Measurements from ENCODE around the gene SUPT6H.

The SUPT6H gene

GRCh38 chr17:28613931-28614381 is 48.0 kb upstream of the SUPT6H start, which contains the start of gene RSKR:
Gene RSKR, minus strand, starts transcription at chr17:28614185. Its CDS starts 24 bp downstream, at chr17:28614161.
- Histone ChIP-seq H3K14ac (ENCODE audit: low read length in 2 of 2) (no peak within 1 kb of the TSS), H2BK120ac (ENCODE audit: low read depth, low read length) (no peak within 1 kb of the TSS), H3K18ac (ENCODE audit: low read depth in 1 of 2, low read length in 2 of 2) (no peak within 1 kb of the TSS), H4K8ac (ENCODE audit: low read length) (no peak within 1 kb of the TSS), H3K79me1 (replicated peaks; ENCODE audit: low read length, poor library complexity, severe bottlenecking) (peaks cover 5% of the 10 kb centered on the region), H3K23ac (ENCODE audit: low read length in 2 of 2) (no peak within 1 kb of the TSS), H3K27me3 (ENCODE audit: control insufficient read depth in 1 of 2, insufficient read depth in 1 of 2, low read length in 2 of 2) (no peaks in the 10 kb centered on the region), H3K4me2 (ENCODE audit: low read length, poor library complexity, severe bottlenecking) (no peak within 1 kb of the TSS), H3K4me3 (ENCODE audit: insufficient read depth in 1 of 2, low read depth in 1 of 2, low read length in 2 of 2) (no peak within 1 kb of the TSS), H2BK5ac (ENCODE audit: low read depth, low read length, poor library complexity, severe bottlenecking) (no peak within 1 kb of the TSS), H3K4ac (ENCODE audit: low read depth in 1 of 2, low read length in 2 of 2) (no peak within 1 kb of the TSS), H3K9ac (ENCODE audit: low read length) (no peak within 1 kb of the TSS), H3K9me3 (ENCODE audit: control insufficient read depth, low read length) (no peaks in the 10 kb centered on the region), H3K36me3 (ENCODE audit: control insufficient read depth in 1 of 2, insufficient read depth in 2 of 2, low read depth in 1 of 2, low read length in 2 of 2) (peaks cover 63 to 93% of the 10 kb centered on the region in 2 experiments), H2BK15ac (ENCODE audit: low read depth, poor library complexity, severe bottlenecking) (no peak within 1 kb of the TSS), H3K27ac (ENCODE audit: low read length, poor library complexity, severe bottlenecking) (no peak within 1 kb of the TSS), H4K91ac (ENCODE audit: low read length) (no peak within 1 kb of the TSS), H2AK5ac (ENCODE audit: low read length, severe bottlenecking) (no peak within 1 kb of the TSS), H3K4me1 (ENCODE audit: control insufficient read depth, insufficient read depth, low read depth, low read length) (no peaks in the 10 kb centered on the region), H2BK12ac (ENCODE audit: low read length in 2 of 2) (no peak within 1 kb of the TSS), H2AFZ (ENCODE audit: low read depth, low read length) (no peak within 1 kb of the TSS)
- no peak for DNase-seq
- 84% methylated on average over 5 of the region's 5 CpGs for WGBS

- Histone ChIP-seq H4K91ac (ENCODE audit: low read length) (no peak overlapping the region), H3K4me1 (ENCODE audit: control insufficient read depth, insufficient read depth, low read depth, low read length) (no peaks in the 10 kb centered on the region), H3K4me2 (ENCODE audit: low read length, poor library complexity, severe bottlenecking) (no peak overlapping the region), H4K8ac (ENCODE audit: low read length) (no peak overlapping the region), H3K14ac (ENCODE audit: low read length in 2 of 2) (no peak overlapping the region), H3K9me3 (ENCODE audit: control insufficient read depth, low read length) (no peaks in the 10 kb centered on the region), H3K36me3 (ENCODE audit: control insufficient read depth in 1 of 2, insufficient read depth in 2 of 2, low read depth in 1 of 2, low read length in 2 of 2) (peaks cover 69 to 99% of the 10 kb centered on the region in 2 experiments), H3K23ac (ENCODE audit: low read length in 2 of 2) (no peak overlapping the region), H3K4ac (ENCODE audit: low read depth in 1 of 2, low read length in 2 of 2) (no peak overlapping the region), H2AFZ (ENCODE audit: low read depth, low read length) (no peak overlapping the region), H2AK5ac (ENCODE audit: low read length, severe bottlenecking) (no peak overlapping the region), H3K27me3 (ENCODE audit: control insufficient read depth in 1 of 2, insufficient read depth in 1 of 2, low read length in 2 of 2) (no peaks in the 10 kb centered on the region), H2BK120ac (ENCODE audit: low read depth, low read length) (no peak overlapping the region), H2BK15ac (ENCODE audit: low read depth, poor library complexity, severe bottlenecking) (no peak overlapping the region), H3K18ac (ENCODE audit: low read depth in 1 of 2, low read length in 2 of 2) (no peak overlapping the region), H3K27ac (ENCODE audit: low read length, poor library complexity, severe bottlenecking) (no peak overlapping the region), H3K79me1 (replicated peaks; ENCODE audit: low read length, poor library complexity, severe bottlenecking) (peaks cover 5% of the 10 kb centered on the region), H2BK5ac (ENCODE audit: low read depth, low read length, poor library complexity, severe bottlenecking) (no peak overlapping the region), H3K4me3 (ENCODE audit: insufficient read depth in 1 of 2, low read depth in 1 of 2, low read length in 2 of 2) (no peak overlapping the region), H2BK12ac (ENCODE audit: low read length in 2 of 2) (no peak overlapping the region), H3K9ac (ENCODE audit: low read length) (no peak overlapping the region)
- no peak for DNase-seq
- 98% methylated on average over 3 of the region's 4 CpGs for WGBS
Observed at GRCh38 chr17:28615260-28615940, 46.6 kb upstream of the SUPT6H start.

DNA sequence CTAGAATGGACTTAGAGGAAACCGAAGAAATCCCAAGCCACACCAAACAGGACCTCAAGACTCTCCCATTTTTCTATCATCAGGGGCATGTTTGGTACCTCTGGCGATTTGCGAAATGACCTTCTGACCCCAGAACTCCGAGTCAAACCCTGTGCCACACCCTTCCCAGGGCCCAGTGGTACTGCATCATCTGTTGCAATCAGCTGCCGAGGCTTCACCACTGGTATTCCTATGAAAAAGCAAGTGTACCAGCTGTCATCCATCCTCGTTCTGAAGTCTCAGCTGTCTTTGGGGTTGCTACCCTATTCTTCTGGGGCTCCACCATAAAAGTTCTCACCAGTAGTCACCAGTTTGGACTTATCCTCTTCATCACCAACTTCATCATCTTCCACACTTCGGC is 45.7 kb upstream of the SUPT6H start:
- Histone ChIP-seq H4K91ac (ENCODE audit: low read length) (no peak overlapping the region), H3K4ac (ENCODE audit: low read depth in 1 of 2, low read length in 2 of 2) (no peak overlapping the region), H2AFZ (ENCODE audit: low read depth, low read length) (no peak overlapping the region), H3K4me2 (ENCODE audit: low read length, poor library complexity, severe bottlenecking) (no peak overlapping the region), H3K23ac (ENCODE audit: low read length in 2 of 2) (no peak overlapping the region), H3K27me3 (ENCODE audit: control insufficient read depth in 1 of 2, insufficient read depth in 1 of 2, low read length in 2 of 2) (no peaks in the 10 kb centered on the region), H3K18ac (ENCODE audit: low read depth in 1 of 2, low read length in 2 of 2) (no peak overlapping the region), H3K9me3 (ENCODE audit: control insufficient read depth, low read length) (no peaks in the 10 kb centered on the region), H3K79me1 (replicated peaks; ENCODE audit: low read length, poor library complexity, severe bottlenecking) (peaks cover 7% of the 10 kb centered on the region), H3K4me1 (ENCODE audit: control insufficient read depth, insufficient read depth, low read depth, low read length) (no peaks in the 10 kb centered on the region), H2AK5ac (ENCODE audit: low read length, severe bottlenecking) (no peak overlapping the region), H2BK15ac (ENCODE audit: low read depth, poor library complexity, severe bottlenecking) (no peak overlapping the region), H2BK120ac (ENCODE audit: low read depth, low read length) (no peak overlapping the region), H3K27ac (ENCODE audit: low read length, poor library complexity, severe bottlenecking) (no peak overlapping the region), H2BK5ac (ENCODE audit: low read depth, low read length, poor library complexity, severe bottlenecking) (no peak overlapping the region), H2BK12ac (ENCODE audit: low read length in 2 of 2) (no peak overlapping the region), H3K36me3 (ENCODE audit: control insufficient read depth in 1 of 2, insufficient read depth in 2 of 2, low read depth in 1 of 2, low read length in 2 of 2) (peaks cover 73 to 99% of the 10 kb centered on the region in 2 experiments), H4K8ac (ENCODE audit: low read length) (no peak overlapping the region), H3K4me3 (ENCODE audit: insufficient read depth in 1 of 2, low read depth in 1 of 2, low read length in 2 of 2) (no peak overlapping the region), H3K14ac (ENCODE audit: low read length in 2 of 2) (no peak overlapping the region), H3K9ac (ENCODE audit: low read length) (no peak overlapping the region)
- no peak for DNase-seq
- WGBS, result 88% methylated on average over 7 of the region's 7 CpGs

GRCh38 chr17:28618464-28618863 is 43.5 kb upstream of the SUPT6H start:
- peaks cover 71 to 98% of the 10 kb centered on the region in 2 experiments for H3K36me3 ChIP-seq (ENCODE audit: control insufficient read depth in 1 of 2, insufficient read depth in 2 of 2, low read depth in 1 of 2, low read length in 2 of 2)
- peaks cover 16% of the 10 kb centered on the region for H3K79me1 ChIP-seq (replicated peaks; ENCODE audit: low read length, poor library complexity, severe bottlenecking)
- H3K4me1 ChIP-seq (ENCODE audit: control insufficient read depth, insufficient read depth, low read depth, low read length), result no peaks in the 10 kb centered on the region
- H2BK120ac ChIP-seq (ENCODE audit: low read depth, low read length), result no peak overlapping the region
- no peak overlapping the region for H3K9ac ChIP-seq (ENCODE audit: low read length)
- H3K27me3 ChIP-seq (ENCODE audit: control insufficient read depth in 1 of 2, insufficient read depth in 1 of 2, low read length in 2 of 2), result no peaks in the 10 kb centered on the region
- no peak overlapping the region for H4K91ac ChIP-seq (ENCODE audit: low read length)
- DNase-seq, result no peak
- H3K9me3 ChIP-seq (ENCODE audit: control insufficient read depth, low read length), result no peaks in the 10 kb centered on the region
- no peak overlapping the region for H3K27ac ChIP-seq (ENCODE audit: low read length, poor library complexity, severe bottlenecking)
- H3K23ac ChIP-seq (ENCODE audit: low read length in 2 of 2), result no peak overlapping the region
- no peak overlapping the region for H2BK5ac ChIP-seq (ENCODE audit: low read depth, low read length, poor library complexity, severe bottlenecking)
- H4K8ac ChIP-seq (ENCODE audit: low read length), result no peak overlapping the region
- no peak overlapping the region for H3K4me2 ChIP-seq (ENCODE audit: low read length, poor library complexity, severe bottlenecking)
- H3K4me3 ChIP-seq (ENCODE audit: insufficient read depth in 1 of 2, low read depth in 1 of 2, low read length in 2 of 2), result no peak overlapping the region
- no peak overlapping the region for H2BK12ac ChIP-seq (ENCODE audit: low read length in 2 of 2)
- H3K4ac ChIP-seq (ENCODE audit: low read depth in 1 of 2, low read length in 2 of 2), result no peak overlapping the region
- H2BK15ac ChIP-seq (ENCODE audit: low read depth, poor library complexity, severe bottlenecking), result no peak overlapping the region
- WGBS, result 100% methylated on average over 2 of the region's 3 CpGs
- no peak overlapping the region for H2AFZ ChIP-seq (ENCODE audit: low read depth, low read length)
- no peak overlapping the region for H3K14ac ChIP-seq (ENCODE audit: low read length in 2 of 2)
- H3K18ac ChIP-seq (ENCODE audit: low read depth in 1 of 2, low read length in 2 of 2), result no peak overlapping the region
- no peak overlapping the region for H2AK5ac ChIP-seq (ENCODE audit: low read length, severe bottlenecking)
